B cell (primary cell): Measurements from ENCODE around the gene PPP1R14B. TPM values are rescaled to one million over a fixed set of nuclear protein-coding genes. Genes with fewer than 3 reads are reported as not detected.

Source experiments
- ATAC-seq: fragments of 200-7000 bp; cut with Tn5 transposase; one replicate; pipeline ENCODE4 v1.10.0; 2021; ENCODE audit warnings: low read depth, mild to moderate bottlenecking, moderate number of reproducible peaks, moderate library complexity
- CTCF ChIA-PET: fragments of 350-600 bp; sonication (Branson Sonifier 250); formaldehyde crosslinking; loops from one replicate; lab custom pipeline; 2021; ENCODE audit warnings: antibody characterized with exemption, inconsistent platforms; lab: Charles Lee
- POLR2A ChIA-PET: fragments of 350-600 bp; sonication (Branson Sonifier 250); formaldehyde crosslinking; loops from one replicate; lab custom pipeline; 2021; ENCODE audit warnings: antibody characterized with exemption; lab: Charles Lee
- DNase-seq: peaks from one replicate; pipeline ENCODE4 v3.0.0; 2013
- H2AFZ ChIP-seq: 2 replicates; pipeline ENCODE4 v1.6.1; 2012; ENCODE audit warnings: mild to moderate bottlenecking, low read depth, low read length; ENCODE audit not compliant: insufficient read depth, poor library complexity, severe bottlenecking
- H3K27ac ChIP-seq, 2 donors: 1 replicate in 1 of 2; 2 replicates in 1 of 2; pipeline ENCODE4 v1.5.1; 2012 to 2013; ENCODE audit warnings: low read length in 2 of 2, mild to moderate bottlenecking in 2 of 2, moderate library complexity in 1 of 2
- H3K27me3 ChIP-seq, 4 experiments: fragments of 200-600 bp in 1 of 4; sonication (generic) in 1 of 4; replicated peaks in 1 of 4; 1 replicate in 2 of 4; 2 replicates in 2 of 4; pipeline versions ENCODE4 v1.6.1 to v1.7.0; 2013 to 2016; ENCODE audit warnings: low read length in 3 of 4, mild to moderate bottlenecking in 2 of 4, mixed read lengths in 1 of 4, moderate library complexity in 1 of 4; ENCODE audit not compliant: insufficient read depth in 4 of 4, control insufficient read depth in 3 of 4; ENCODE audit errors: control extremely low read depth in 1 of 4
- H3K36me3 ChIP-seq, 2 experiments: replicated peaks in 1 of 2; 1 replicate in 1 of 2; 2 replicates in 1 of 2; pipeline versions ENCODE4 v1.6.1 to v1.7.1; 2013; ENCODE audit warnings: low read length in 1 of 2; ENCODE audit not compliant: insufficient read depth in 2 of 2, control insufficient read depth in 1 of 2; ENCODE audit errors: control extremely low read depth in 1 of 2, extremely low read depth in 1 of 2
- H3K4me1 ChIP-seq, 2 donors: fragments of 200-600 bp in 1 of 2; sonication (generic) in 1 of 2; 1 replicate in 1 of 2; 2 replicates in 1 of 2; pipeline versions ENCODE4 v1.5.1 to v1.6.1; 2013 to 2017; ENCODE audit warnings: low read length in 2 of 2; ENCODE audit not compliant: control insufficient read depth in 2 of 2, insufficient read depth in 2 of 2
- H3K4me2 ChIP-seq: replicated peaks from 2 replicates; pipeline ENCODE3; 2012; ENCODE audit warnings: mild to moderate bottlenecking, low read depth, low read length; ENCODE audit not compliant: poor library complexity, severe bottlenecking
- H3K4me3 ChIP-seq, 5 experiments: fragments of 200-600 bp in 1 of 5; sonication (generic) in 1 of 5; 1 replicate in 3 of 5; 2 replicates in 2 of 5; pipeline versions ENCODE4 v1.5.1 to v1.7.0; 2011 to 2016; ENCODE audit warnings: low read length in 4 of 5, mild to moderate bottlenecking in 4 of 5, low read depth in 2 of 5, control low read depth in 1 of 5, moderate library complexity in 1 of 5; ENCODE audit not compliant: insufficient read depth in 1 of 5; ENCODE audit errors: control extremely low read depth in 1 of 5, extremely low read depth in 1 of 5
- H3K79me2 ChIP-seq: fragments of 200-600 bp; sonication (generic); one replicate; pipeline ENCODE4 v1.6.0; 2016; ENCODE audit warnings: low read length; ENCODE audit not compliant: control insufficient read depth, insufficient read depth
- H3K9ac ChIP-seq: fragments of 200-600 bp; sonication (generic); 2 replicates; pipeline ENCODE4 v1.6.1; 2017; ENCODE audit warnings: mild to moderate bottlenecking, low read length, moderate library complexity
- H3K9me3 ChIP-seq, 3 donors: one replicate each; pipeline versions ENCODE4 v1.6.1 to v1.7.1; 2013; ENCODE audit warnings: low read length in 2 of 3; ENCODE audit not compliant: control insufficient read depth in 2 of 3, insufficient read depth in 1 of 3; ENCODE audit errors: control extremely low read depth in 1 of 3
- H4K20me1 ChIP-seq: 2 replicates; pipeline ENCODE4 v1.6.0; 2012; ENCODE audit warnings: mild to moderate bottlenecking, low read length; ENCODE audit not compliant: insufficient read depth, control insufficient read depth, poor library complexity, severe bottlenecking
- H3K27ac Mint-ChIP-seq: one replicate; pipeline ENCODE4 v1.8.0; 2021; ENCODE audit warnings: mixed read lengths
- H3K27me3 Mint-ChIP-seq: one replicate; pipeline ENCODE4 v1.8.0; 2021; ENCODE audit warnings: mixed read lengths
- H3K4me1 Mint-ChIP-seq: one replicate; pipeline ENCODE4 v1.8.0; 2021; ENCODE audit warnings: mixed read lengths
- H3K4me3 Mint-ChIP-seq: one replicate; pipeline ENCODE4 v1.8.0; 2021; ENCODE audit warnings: mixed read lengths
- H3K9me3 Mint-ChIP-seq: one replicate; pipeline ENCODE4 v1.8.0; 2022; ENCODE audit warnings: mixed read lengths; ENCODE audit not compliant: insufficient read depth
- CTCF ChIP-seq: fragments of 200-600 bp; IDR thresholded peaks from one replicate; pipeline ENCODE4 v1.8.0; 2022; ENCODE audit warnings: antibody characterized with exemption, mild to moderate bottlenecking
- EZH2 ChIP-seq: IDR thresholded peaks from 2 replicates; pipeline ENCODE4 v1.6.1; 2012; ENCODE audit warnings: borderline replicate concordance, low read depth, mild to moderate bottlenecking, moderate library complexity, low read length; ENCODE audit not compliant: insufficient read depth, poor library complexity, severe bottlenecking
- WGBS: methylation state at CpG from one replicate; pipeline ENCODE4 v1.1.5; 2013; ENCODE audit warnings: missing lambda C conversion rate; ENCODE audit not compliant: insufficient coverage; 5-methylcytosine and 5-hydroxymethylcytosine counted together
- intact Hi-C: fragments of 100-400 bp; cut with micrococcal nuclease; formaldehyde crosslinking; loops from one replicate; pipeline ENCODE4 v1.10.0; 2022
- polyA plus RNA-seq: library from polyadenylated mRNA; depleted of rRNA; stranded (reverse); fragments of >200 nt; gene quantifications from 2 replicates; pipeline ENCODE4 v1.2.3, GENCODE V29; 2012
- total RNA-seq, 2 donors: library from RNA; stranded (reverse); fragments of 120-200 nt in 1 of 2; gene quantifications; 1 replicate in 1 of 2; 2 replicates in 1 of 2; pipeline versions ENCODE4 v1.2.3 to v1.2.4, GENCODE V29; 2013 to 2022

The PPP1R14B gene
- total and polyA plus RNA-seq, 2 donors (not counting 1 experiment from before 2014, with no cell fraction given) = 41.2 to 51.0 TPM

- ATAC-seq (no peak), DNase-seq (no peak)
- H2AFZ ChIP-seq = no peak overlapping the region
- H4K20me1 ChIP-seq = peaks cover 7% of the 10 kb centered on the region
- no peak overlapping the region for H3K27ac ChIP-seq
- H3K36me3 ChIP-seq = peaks cover 0 to 18% of the 10 kb centered on the region in 2 experiments
- no peak overlapping the region for H3K9ac ChIP-seq
- H3K27me3 Mint-ChIP-seq = no peaks in the 10 kb centered on the region
- CTCF ChIA-PET = interaction anchor here (0.9 to 10.4 kb wide), 8 partner anchors 10 to 112 kb away, joined by 3 to 141 read pairs (median 5); partner anchors contain the start of genes FERMT3, NUDT22 and TRPT1
- no peak overlapping the region for H3K4me2 ChIP-seq
- no peaks in the 10 kb centered on the region for H3K27me3 ChIP-seq
- TF ChIP-seq CTCF (no peak), EZH2 (no peak)
- POLR2A ChIA-PET = interaction anchor here (0.6 to 3.4 kb wide), 5 partner anchors 10 to 38 kb away, joined by 3 to 22 read pairs (median 4); partner anchors contain the start of genes NUDT22 and TRPT1
- H3K79me2 ChIP-seq = peaks cover 9% of the 10 kb centered on the region
- H3K9me3 ChIP-seq = no peaks in the 10 kb centered on the region
- peaks cover 54% of the 10 kb centered on the region for H3K4me1 Mint-ChIP-seq
- intact Hi-C loops = no loop called here
- H3K27ac Mint-ChIP-seq = peak overlapping the region; percentile 65
- peaks cover 28 to 65% of the 10 kb centered on the region in 2 donors for H3K4me1 ChIP-seq
- WGBS = 86% methylated on average over 3 of the region's 8 CpGs
- no peaks in the 10 kb centered on the region for H3K9me3 Mint-ChIP-seq
- H3K4me3 Mint-ChIP-seq = peak overlapping the region; percentile 66
- H3K4me3 ChIP-seq = no peak overlapping the region
Observed at GRCh38 chr11:64243236-64243854, 3.4 kb downstream of the PPP1R14B start.
